DOHH2 (cell line): ENCODE data around the gene ARHGAP6.

ENCODE experiments used
- EZH2phosphoT487 ChIP-seq: fragments of 200-600 bp; sonication (generic); IDR thresholded peaks from 2 replicates; pipeline ENCODE4 v1.6.1; 2017; ENCODE audit warnings: borderline replicate concordance, mild to moderate bottlenecking, antibody characterized with exemption, low read length, moderate library complexity, mixed read lengths
- TF ChIP-seq, protein P1 (sequence below): fragments of 200-600 bp; sonication (generic); IDR thresholded peaks from one replicate; pipeline ENCODE4 v1.5.1; 2014; ENCODE audit warnings: antibody characterized with exemption, mild to moderate bottlenecking, low read depth, low read length; ENCODE audit not compliant: poor library complexity, severe bottlenecking

DNA sequence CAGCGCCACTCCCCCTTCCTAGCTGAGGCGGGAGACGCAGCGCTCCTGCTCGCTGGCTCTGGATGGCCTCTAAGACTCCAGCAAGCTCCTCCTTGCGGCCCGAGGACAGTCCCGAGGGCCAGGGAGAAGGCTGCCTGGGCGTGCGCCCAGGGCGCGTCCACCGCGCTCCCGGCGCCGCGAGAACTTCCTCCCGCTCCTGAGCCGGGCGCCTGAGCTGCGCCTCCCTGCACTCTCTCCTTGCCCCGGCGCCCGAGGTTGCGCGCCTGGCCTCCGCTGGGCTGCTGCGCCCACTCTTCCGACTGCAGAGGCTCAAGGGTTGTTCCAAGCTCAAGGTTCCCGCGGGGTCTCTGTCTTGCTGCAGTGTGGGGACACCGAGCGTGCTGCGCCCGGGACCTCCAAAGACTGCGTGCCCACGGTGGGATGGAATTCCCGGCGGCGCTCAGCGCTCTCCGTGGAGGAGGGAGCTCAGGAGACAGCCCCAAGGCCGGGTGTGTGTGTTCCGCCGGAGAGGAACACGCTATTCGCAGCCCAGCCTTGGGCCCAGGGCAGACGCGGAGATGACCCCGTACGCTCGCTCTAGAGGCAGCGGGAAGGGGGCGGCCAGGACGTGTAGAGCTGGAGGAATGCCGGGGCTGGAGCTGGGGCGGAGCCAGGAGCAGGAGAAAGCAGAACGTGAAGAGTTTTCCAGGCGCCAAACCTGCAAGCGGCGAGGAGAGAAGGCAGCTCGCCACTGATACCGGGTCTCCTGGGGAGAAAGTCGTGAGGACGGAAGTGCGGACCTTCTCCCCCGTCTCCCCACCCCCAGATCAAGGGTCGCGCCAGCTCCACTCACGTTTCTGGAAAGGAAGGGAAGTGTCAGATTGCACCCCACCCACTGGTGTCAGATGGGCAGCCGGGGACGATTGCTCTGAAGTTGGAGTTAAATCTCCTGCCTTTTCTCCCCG, at the start of gene ARHGAP6:
- TF ChIP-seq, protein P1, sequence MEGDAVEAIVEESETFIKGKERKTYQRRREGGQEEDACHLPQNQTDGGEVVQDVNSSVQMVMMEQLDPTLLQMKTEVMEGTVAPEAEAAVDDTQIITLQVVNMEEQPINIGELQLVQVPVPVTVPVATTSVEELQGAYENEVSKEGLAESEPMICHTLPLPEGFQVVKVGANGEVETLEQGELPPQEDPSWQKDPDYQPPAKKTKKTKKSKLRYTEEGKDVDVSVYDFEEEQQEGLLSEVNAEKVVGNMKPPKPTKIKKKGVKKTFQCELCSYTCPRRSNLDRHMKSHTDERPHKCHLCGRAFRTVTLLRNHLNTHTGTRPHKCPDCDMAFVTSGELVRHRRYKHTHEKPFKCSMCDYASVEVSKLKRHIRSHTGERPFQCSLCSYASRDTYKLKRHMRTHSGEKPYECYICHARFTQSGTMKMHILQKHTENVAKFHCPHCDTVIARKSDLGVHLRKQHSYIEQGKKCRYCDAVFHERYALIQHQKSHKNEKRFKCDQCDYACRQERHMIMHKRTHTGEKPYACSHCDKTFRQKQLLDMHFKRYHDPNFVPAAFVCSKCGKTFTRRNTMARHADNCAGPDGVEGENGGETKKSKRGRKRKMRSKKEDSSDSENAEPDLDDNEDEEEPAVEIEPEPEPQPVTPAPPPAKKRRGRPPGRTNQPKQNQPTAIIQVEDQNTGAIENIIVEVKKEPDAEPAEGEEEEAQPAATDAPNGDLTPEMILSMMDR: no peak
- no peak for TF ChIP-seq EZH2phosphoT487
